Lung (tissue), 16 donors: Measurements from ENCODE around the gene CGGBP1. TPM values are rescaled to one million over a fixed set of nuclear protein-coding genes. Genes with fewer than 3 reads are reported as not detected.

Source experiments
- ATAC-seq: fragments of 200-7000 bp; cut with Tn5 transposase; one replicate; pipeline ENCODE4 v1.9.1; 2020; ENCODE audit warnings: moderate number of reproducible peaks; ENCODE audit not compliant: insufficient read depth, low FRiP score
- DNase-seq, 3 donors: peaks; one replicate each; pipeline ENCODE4 v3.0.0-alpha.2; 2013 to 2017
- H3K27ac ChIP-seq, 2 donors: one replicate each; pipeline ENCODE4 v1.5.1; 2013; ENCODE audit warnings: mild to moderate bottlenecking in 2 of 2, moderate library complexity in 2 of 2, control low read depth in 1 of 2, inconsistent platforms in 1 of 2, low read depth in 1 of 2, low read length in 1 of 2
- H3K27me3 ChIP-seq, 3 donors: one replicate each; pipeline ENCODE4 v1.5.1; 2013; ENCODE audit warnings: low read length in 2 of 3; ENCODE audit not compliant: control insufficient read depth in 3 of 3, insufficient read depth in 3 of 3
- H3K36me3 ChIP-seq, 4 donors: one replicate each; pipeline ENCODE4 v1.5.1; 2013; ENCODE audit warnings: low read length in 4 of 4, mild to moderate bottlenecking in 1 of 4, moderate library complexity in 1 of 4; ENCODE audit not compliant: control insufficient read depth in 4 of 4, insufficient read depth in 4 of 4
- H3K4me1 ChIP-seq, 5 donors: one replicate each; pipeline ENCODE4 v1.5.1; 2013; ENCODE audit warnings: low read length in 5 of 5, mild to moderate bottlenecking in 2 of 5, moderate library complexity in 1 of 5; ENCODE audit not compliant: control insufficient read depth in 5 of 5, insufficient read depth in 5 of 5
- H3K4me3 ChIP-seq: one replicate; pipeline ENCODE4 v1.5.1; 2013; ENCODE audit warnings: mild to moderate bottlenecking, control low read depth, moderate library complexity
- H3K9ac ChIP-seq, 2 donors: one replicate each; pipeline ENCODE4 v1.5.1; 2013; ENCODE audit warnings: low read length in 2 of 2, control low read depth in 1 of 2; ENCODE audit not compliant: insufficient read depth in 1 of 2
- H3K9me3 ChIP-seq, 4 donors: one replicate each; pipeline ENCODE4 v1.5.1; 2013; ENCODE audit warnings: low read length in 3 of 4, mild to moderate bottlenecking in 1 of 4, moderate library complexity in 1 of 4; ENCODE audit not compliant: control insufficient read depth in 4 of 4, insufficient read depth in 3 of 4
- CTCF ChIP-seq: IDR thresholded peaks from 2 replicates; pipeline ENCODE4 v1.5.1; 2012; ENCODE audit warnings: mild to moderate bottlenecking; ENCODE audit errors: control extremely low read depth, extremely low read depth
- WGBS, 2 donors: extraction: QIAGEN DNeasy Blood & Tissue Kit; methylation state at CpG; one replicate each; pipeline ENCODE4 v1.1.7; 2013; 5-methylcytosine and 5-hydroxymethylcytosine counted together
- long read RNA-seq, 5 donors: transcript quantifications; one replicate each; lab custom pipeline, GENCODE V29; 2026
- polyA plus RNA-seq, 2 donors: library from polyadenylated mRNA; stranded (reverse); fragments of 200-250 nt; gene quantifications; one replicate each; pipeline ENCODE4 v1.2.1, GENCODE V29; 2013
- total RNA-seq, 2 donors: library from RNA; depleted of rRNA in 1 of 2; stranded (reverse); fragments of >200 nt in 1 of 2; gene quantifications; one replicate each; pipeline ENCODE4 v1.2.1, GENCODE V29; 2014 to 2021
- donor health status: control.
- donor health status: control.
- donor health status: Bipolar disorder and iron deficiency.
- donor health status: healthy.
- donor health status: DM: yes; HTN: yes; CAD: no.

CGGBP1 gene
- total RNA-seq = 100 to 1,000 TPM in 1 of 2 donors, 10 to 100 TPM in 1; 52.9 to 101 TPM
- 10 to 100 TPM; 34.2 to 39.3 TPM for polyA plus RNA-seq
- long read RNA-seq, donor 1, full-length matches to known transcripts = 166 of 215 reads
- long read RNA-seq, donor 1, partial matches to known transcripts = 49 of 215 reads
- long read RNA-seq, donor 1, other reads (novel, unspliced or antisense) = 0 of 215 reads
- long read RNA-seq, donor 2, full-length matches to known transcripts = 76 of 81 reads
- long read RNA-seq, donor 2, partial matches to known transcripts = 5 of 81 reads
- long read RNA-seq, donor 2, other reads (novel, unspliced or antisense) = 0 of 81 reads
- long read RNA-seq, donor 3, full-length matches to known transcripts = 97 of 97 reads
- long read RNA-seq, donor 3, partial matches to known transcripts = 0 of 97 reads
- long read RNA-seq, donor 3, other reads (novel, unspliced or antisense) = 0 of 97 reads
- long read RNA-seq, donor 4, full-length matches to known transcripts = 72 of 72 reads
- long read RNA-seq, donor 4, partial matches to known transcripts = 0 of 72 reads
- long read RNA-seq, donor 4, other reads (novel, unspliced or antisense) = 0 of 72 reads
- long read RNA-seq, donor 5, full-length matches to known transcripts = 163 of 177 reads
- long read RNA-seq, donor 5, partial matches to known transcripts = 14 of 177 reads
- long read RNA-seq, donor 5, other reads (novel, unspliced or antisense) = 0 of 177 reads

DNA sequence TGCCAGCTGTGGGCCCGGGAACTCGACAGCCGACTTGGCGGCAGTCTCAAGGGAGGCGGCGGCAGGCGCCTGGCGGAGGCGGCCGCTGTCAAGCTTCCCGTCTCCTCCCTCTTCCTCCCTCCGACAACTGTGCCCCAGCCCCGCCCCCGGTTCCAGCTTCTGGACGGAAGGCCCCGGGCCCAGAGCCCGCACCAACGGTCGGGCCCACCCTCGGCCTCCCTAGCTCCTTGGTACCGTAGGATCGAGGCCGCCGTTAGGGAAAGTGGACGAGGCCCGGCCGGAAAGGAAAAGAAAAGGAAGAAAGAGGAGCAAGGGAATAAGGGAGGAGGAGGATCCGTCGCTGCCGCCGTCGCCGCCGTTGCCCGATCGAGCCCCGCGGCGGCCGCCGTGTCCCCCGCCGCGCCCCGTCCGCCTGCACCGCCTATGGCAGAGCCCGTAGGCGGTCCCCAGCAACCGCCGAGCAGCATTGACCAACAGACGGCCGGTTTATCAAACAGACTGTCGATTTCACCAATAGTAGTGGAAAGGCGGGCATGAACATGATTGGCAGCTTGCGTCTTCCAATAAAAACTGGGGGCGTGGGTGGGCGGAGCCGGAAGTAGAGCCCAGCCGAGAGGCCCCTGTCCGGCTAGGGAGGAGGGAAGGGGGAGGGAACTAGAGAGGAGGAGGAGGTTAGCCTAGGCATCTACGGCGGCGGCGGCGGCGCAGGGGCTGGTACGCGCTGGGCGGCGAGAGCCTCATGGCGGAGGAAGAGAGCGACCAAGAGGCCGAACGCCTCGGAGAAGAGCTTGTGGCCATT is at the start of gene CGGBP1, which contains the start of gene ZNF654:
Gene CGGBP1, minus strand, starts transcription at position 425 of the 799 bp plus-strand sequence. CDS start 3,029 bp downstream, outside the sequence.
Gene ZNF654, plus strand, starts transcription at position 675 of the 799 bp plus-strand sequence. Its CDS starts 65 bp downstream, at position 740.
- H3K4me3 ChIP-seq = peak within 1 kb of the TSS; percentile 92
- ATAC-seq (peak; percentile 97), DNase-seq (peak; percentile 99)
- no peaks in the 10 kb centered on the region for H3K9me3 ChIP-seq
- peaks cover 5 to 24% (median 9%) of the 10 kb centered on the region in 4 donors for H3K36me3 ChIP-seq
- H3K4me1 ChIP-seq = peaks cover 0 to 26% (median 8%) of the 10 kb centered on the region in 5 donors
- H3K9ac ChIP-seq = peak within 1 kb of the TSS; percentile 86 to 89
- TF ChIP-seq CTCF = no peak
- no peaks in the 10 kb centered on the region for H3K27me3 ChIP-seq
- peak within 1 kb of the TSS; percentile 100 for H3K27ac ChIP-seq
- WGBS, 2 donors = 0% methylated on average over 59 to 76 of the region's 76 CpGs

GRCh38 chr3:88105325-88105724 is 46.5 kb upstream of the CGGBP1 start:
- peaks cover 0 to 2% (median under 1%) of the 10 kb centered on the region in 4 donors for H3K36me3 ChIP-seq
- peaks cover 0 to 3% (median 0%) of the 10 kb centered on the region in 5 donors for H3K4me1 ChIP-seq
- no peak for TF ChIP-seq CTCF
- H3K9ac ChIP-seq = no peak overlapping the region
- H3K4me3 ChIP-seq = no peak overlapping the region
- H3K27me3 ChIP-seq = no peaks in the 10 kb centered on the region
- H3K27ac ChIP-seq = no peak overlapping the region
- H3K9me3 ChIP-seq = peaks cover 0 to 3% (median 0%) of the 10 kb centered on the region in 4 donors
- DNase-seq (no peak), ATAC-seq (no peak)

- peaks cover 0 to 3% (median 0%) of the 10 kb centered on the region in 5 donors for H3K4me1 ChIP-seq
- no peak for ATAC-seq
- WGBS, 2 donors = 97 to 100% methylated on average over 1 of the region's 1 CpG
Measured at GRCh38 chr3:88101142-88101541, 42.3 kb upstream of the CGGBP1 start.

More at GRCh38 chr3:88101142-88101541, 42.3 kb upstream of the CGGBP1 start:
- no peak for DNase-seq
- Histone ChIP-seq H3K27ac (no peak overlapping the region), H3K36me3 (peaks cover 0 to 2% (median under 1%) of the 10 kb centered on the region in 4 donors), H3K9ac (no peak overlapping the region), H3K4me3 (no peak overlapping the region), H3K9me3 (peaks cover 0 to 3% (median 0%) of the 10 kb centered on the region in 4 donors), H3K27me3 (no peaks in the 10 kb centered on the region)
- no peak for TF ChIP-seq CTCF
